ENCODE data around the gene KLC1. TPM values are rescaled to one million over a fixed set of nuclear protein-coding genes. Genes with fewer than 3 reads are reported as not detected.

KLC1 gene
- total RNA-seq, 2 donors from 2014 or later: 78.1 to 112 TPM

GRCh38 chr14:103685276-103686211 is 56.5 kb downstream of the KLC1 start:
- Histone ChIP-seq H3K9me3 (no peaks in the 10 kb centered on the region), H3K4me1 (no peaks in the 10 kb centered on the region), H3K27ac (no peak overlapping the region), H3K4me3 (no peak overlapping the region), H3K9ac (ENCODE audit: low read depth in 2 of 2, low read length in 2 of 2) (no peak overlapping the region), H3K36me3 (peaks cover 16% of the 10 kb centered on the region), H3K27me3 (no peaks in the 10 kb centered on the region)
- no peak for DNase-seq
- intact Hi-C loops (cut with DNase I): no loop called here
- TF ChIP-seq, protein P1, sequence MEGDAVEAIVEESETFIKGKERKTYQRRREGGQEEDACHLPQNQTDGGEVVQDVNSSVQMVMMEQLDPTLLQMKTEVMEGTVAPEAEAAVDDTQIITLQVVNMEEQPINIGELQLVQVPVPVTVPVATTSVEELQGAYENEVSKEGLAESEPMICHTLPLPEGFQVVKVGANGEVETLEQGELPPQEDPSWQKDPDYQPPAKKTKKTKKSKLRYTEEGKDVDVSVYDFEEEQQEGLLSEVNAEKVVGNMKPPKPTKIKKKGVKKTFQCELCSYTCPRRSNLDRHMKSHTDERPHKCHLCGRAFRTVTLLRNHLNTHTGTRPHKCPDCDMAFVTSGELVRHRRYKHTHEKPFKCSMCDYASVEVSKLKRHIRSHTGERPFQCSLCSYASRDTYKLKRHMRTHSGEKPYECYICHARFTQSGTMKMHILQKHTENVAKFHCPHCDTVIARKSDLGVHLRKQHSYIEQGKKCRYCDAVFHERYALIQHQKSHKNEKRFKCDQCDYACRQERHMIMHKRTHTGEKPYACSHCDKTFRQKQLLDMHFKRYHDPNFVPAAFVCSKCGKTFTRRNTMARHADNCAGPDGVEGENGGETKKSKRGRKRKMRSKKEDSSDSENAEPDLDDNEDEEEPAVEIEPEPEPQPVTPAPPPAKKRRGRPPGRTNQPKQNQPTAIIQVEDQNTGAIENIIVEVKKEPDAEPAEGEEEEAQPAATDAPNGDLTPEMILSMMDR (IDR thresholded peaks at IDR 0.05): no peak

DNA sequence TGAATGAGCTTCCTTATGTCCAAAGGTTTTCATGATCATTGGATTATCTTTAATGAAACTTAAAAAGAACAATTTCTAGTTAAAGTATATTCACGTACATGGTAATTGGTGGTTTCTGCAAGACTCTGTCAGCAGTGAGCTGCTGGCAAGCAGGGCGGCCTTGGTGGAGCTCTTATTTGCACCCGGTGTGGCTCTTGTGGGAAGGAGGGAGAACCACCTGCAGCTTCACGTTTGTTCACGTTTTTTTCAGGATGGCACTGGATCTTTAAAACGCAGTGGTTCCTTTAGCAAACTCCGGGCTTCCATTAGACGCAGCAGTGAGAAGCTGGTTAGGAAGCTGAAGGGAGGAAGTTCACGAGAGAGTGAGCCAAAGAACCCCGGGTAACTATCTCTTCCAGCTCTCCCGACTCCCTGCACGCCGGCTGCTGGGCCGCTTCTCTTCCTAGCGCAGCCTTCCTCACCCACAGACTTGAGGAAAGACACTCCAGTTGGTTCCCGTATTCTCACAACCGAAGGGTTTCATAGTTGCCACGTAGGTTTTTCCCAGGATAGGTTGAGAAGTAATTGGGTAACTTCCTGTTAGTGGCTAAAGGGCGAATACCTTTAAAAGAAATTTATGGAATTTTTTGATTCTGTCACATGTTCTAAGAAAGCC is 57.9 kb downstream of the KLC1 start:
- Histone ChIP-seq H3K27ac (no peak overlapping the region), H3K9me3 (no peaks in the 10 kb centered on the region), H3K36me3 (peaks cover 11% of the 10 kb centered on the region), H3K4me1 (no peaks in the 10 kb centered on the region), H3K27me3 (no peaks in the 10 kb centered on the region), H3K4me3 (no peak overlapping the region), H3K9ac (ENCODE audit: low read depth in 2 of 2, low read length in 2 of 2) (no peak overlapping the region)
- TF ChIP-seq, protein P1 (IDR thresholded peaks at IDR 0.05): no peak
- intact Hi-C loops (cut with DNase I): no loop called here
- DNase-seq: no peak

GRCh38 chr14:103687712-103688111 is 58.7 kb downstream of the KLC1 start:
- intact Hi-C loops (cut with DNase I): no loop called here
- no peak overlapping the region for H3K27ac ChIP-seq
- H3K4me3 ChIP-seq: no peak overlapping the region
- H3K9ac ChIP-seq (ENCODE audit: low read depth in 2 of 2, low read length in 2 of 2): no peak overlapping the region
- H3K9me3 ChIP-seq: no peaks in the 10 kb centered on the region
- H3K4me1 ChIP-seq: no peaks in the 10 kb centered on the region
- TF ChIP-seq, protein P1 (IDR thresholded peaks at IDR 0.05): no peak
- DNase-seq: no peak
- H3K27me3 ChIP-seq: no peaks in the 10 kb centered on the region
- peaks cover 10% of the 10 kb centered on the region for H3K36me3 ChIP-seq

GRCh38 chr14:103688441-103688840 is 59.4 kb downstream of the KLC1 start:
- no peaks in the 10 kb centered on the region for H3K9me3 ChIP-seq
- peaks cover 6% of the 10 kb centered on the region for H3K36me3 ChIP-seq
- H3K4me3 ChIP-seq: no peak overlapping the region
- no peak overlapping the region for H3K9ac ChIP-seq (ENCODE audit: low read depth in 2 of 2, low read length in 2 of 2)
- H3K27ac ChIP-seq: no peak overlapping the region
- TF ChIP-seq, protein P1 (IDR thresholded peaks at IDR 0.05): no peak
- H3K27me3 ChIP-seq: no peaks in the 10 kb centered on the region
- no peaks in the 10 kb centered on the region for H3K4me1 ChIP-seq
- intact Hi-C loops (cut with DNase I): no loop called here
- no peak for DNase-seq

DNA sequence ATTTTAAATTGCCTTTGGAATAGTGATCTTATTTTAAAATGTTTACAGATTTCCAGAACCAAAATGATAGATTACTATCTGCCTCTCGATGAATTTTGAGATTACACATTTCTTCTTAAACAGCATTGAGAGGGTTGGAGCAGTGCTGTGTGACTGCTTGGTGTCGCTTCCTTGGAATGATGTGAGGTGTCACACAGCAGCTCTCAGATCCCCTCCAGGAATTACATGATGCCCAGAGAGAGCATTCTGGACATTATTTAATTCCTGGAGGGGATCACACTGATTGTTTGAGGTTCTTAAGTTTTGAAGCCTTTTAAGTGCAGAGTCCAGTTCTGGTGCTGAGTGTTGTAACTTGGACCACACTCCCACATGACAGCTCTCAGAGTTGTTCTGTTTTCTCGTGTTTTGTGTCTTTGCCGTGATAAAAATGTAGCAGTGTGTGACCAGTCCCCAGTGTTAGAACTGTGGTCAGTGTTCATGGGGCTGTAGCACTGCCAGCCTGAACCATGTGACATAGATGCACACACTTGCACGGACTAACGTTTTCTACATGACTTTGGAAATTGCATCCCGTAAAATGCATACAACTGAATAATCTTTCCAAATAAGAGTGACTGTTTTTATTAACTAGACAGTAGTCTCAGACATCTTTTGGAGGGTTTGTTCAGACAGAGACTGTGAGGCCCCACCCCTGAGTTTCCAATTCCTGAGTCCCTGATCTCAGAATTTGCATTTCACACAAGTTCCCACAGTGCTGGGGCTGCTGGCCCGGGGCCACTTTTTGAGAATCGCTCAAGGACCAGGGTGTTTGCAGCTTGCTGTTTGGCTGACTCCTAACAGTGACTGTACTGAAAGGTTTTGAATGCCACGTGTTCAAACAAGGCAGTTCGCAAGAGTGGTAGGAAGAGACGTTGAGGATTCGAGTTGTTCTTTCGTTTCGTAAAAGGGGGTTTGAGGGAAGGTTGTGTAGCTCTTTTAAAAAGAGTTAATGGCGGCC is 60.2 kb downstream of the KLC1 start:
- Histone ChIP-seq H3K27me3 (no peaks in the 10 kb centered on the region), H3K4me1 (peaks cover 3% of the 10 kb centered on the region), H3K36me3 (peaks cover 6% of the 10 kb centered on the region), H3K9ac (ENCODE audit: low read depth in 2 of 2, low read length in 2 of 2) (no peak overlapping the region), H3K4me3 (no peak overlapping the region), H3K27ac (no peak overlapping the region), H3K9me3 (no peaks in the 10 kb centered on the region)
- DNase-seq: no peak
- intact Hi-C loops (cut with DNase I): no loop called here
- TF ChIP-seq, protein P1 (IDR thresholded peaks at IDR 0.05): no peak

All from colonic mucosa (tissue), 4 donors.